NCI-H1436 (cell line): Measurements from ENCODE around the gene HOXC6.
A peak's percentile ranks its signal among the peaks of the same experiment; 100 is the strongest.

ENCODE experiments used
- DNase-seq: peaks from one replicate; lab custom pipeline; 2025; lab: John Stamatoyannopoulos, UW

Gene HOXC6

DNA sequence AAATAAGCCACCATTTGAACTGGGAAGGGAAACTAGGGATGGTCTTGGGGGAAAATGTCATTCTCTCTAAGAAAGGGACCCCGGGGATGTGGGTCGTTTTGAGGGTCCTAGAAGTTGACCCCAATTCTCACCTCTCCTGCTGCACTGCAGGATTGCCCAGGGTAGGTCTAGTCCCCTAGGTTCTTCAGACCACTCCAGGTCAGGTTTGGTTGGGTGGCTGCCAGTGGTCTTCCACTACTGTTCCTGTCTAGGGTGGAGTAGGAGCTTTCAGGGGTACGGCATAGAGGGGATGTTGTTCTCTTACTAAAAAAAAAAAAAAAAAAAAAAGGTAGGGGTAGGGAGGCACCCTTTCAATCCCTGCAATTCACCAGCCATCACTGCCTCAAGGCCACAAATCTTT is 12.2 kb upstream of the HOXC6 start:
- no peak for DNase-seq

DNA sequence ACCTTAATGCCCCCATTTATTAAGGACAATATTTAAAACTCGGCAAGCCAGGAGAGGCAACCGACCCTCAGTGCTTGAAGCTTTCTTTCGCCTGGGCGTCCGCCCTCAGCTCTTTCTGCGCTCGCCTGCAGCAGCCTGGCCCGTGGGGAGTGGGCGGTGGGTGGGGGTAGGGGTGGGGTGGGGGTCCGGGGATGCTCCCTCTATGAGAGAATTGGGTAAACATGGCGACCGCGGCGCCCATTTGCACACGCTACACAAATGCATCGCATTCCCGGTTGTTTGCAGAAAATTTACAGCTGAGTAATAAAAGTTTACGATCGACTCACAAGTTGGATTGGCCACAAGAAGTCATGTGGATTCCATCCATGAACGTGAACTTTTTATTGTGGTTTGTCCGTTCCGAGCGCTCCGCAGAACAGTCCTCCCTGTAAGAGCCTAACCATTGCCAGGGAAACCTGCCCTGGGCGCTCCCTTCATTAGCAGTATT is 11.7 kb upstream of the HOXC6 start:
- DNase-seq, result no peak

DNA sequence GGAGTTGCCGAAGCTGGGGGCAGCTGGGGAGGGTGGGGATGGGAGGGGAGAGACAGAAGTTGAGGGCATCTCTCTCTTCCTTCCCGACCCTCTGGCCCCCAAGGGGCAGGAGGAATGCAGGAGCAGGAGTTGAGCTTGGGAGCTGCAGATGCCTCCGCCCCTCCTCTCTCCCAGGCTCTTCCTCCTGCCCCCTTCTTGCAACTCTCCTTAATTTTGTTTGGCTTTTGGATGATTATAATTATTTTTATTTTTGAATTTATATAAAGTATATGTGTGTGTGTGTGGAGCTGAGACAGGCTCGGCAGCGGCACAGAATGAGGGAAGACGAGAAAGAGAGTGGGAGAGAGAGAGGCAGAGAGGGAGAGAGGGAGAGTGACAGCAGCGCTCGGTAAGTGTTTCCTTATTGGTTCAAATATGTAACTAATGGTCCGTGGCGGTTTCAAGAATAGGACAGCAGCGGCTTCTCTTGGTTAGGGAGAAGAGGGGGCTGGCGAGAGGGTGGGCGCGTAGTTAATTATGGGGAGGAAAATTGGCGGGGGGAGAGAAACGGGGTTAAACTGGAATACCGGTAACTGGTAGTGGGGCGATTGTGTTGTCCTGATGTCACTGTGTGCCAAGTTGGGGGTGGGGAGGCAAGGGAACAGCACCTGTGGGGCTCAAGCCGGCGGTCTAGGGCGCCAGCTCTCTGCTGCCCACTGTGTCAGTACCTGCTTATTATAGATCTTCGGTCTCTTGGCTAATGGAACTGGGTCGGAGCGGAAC is 11.0 kb upstream of the HOXC6 start:
- no peak for DNase-seq

DNA sequence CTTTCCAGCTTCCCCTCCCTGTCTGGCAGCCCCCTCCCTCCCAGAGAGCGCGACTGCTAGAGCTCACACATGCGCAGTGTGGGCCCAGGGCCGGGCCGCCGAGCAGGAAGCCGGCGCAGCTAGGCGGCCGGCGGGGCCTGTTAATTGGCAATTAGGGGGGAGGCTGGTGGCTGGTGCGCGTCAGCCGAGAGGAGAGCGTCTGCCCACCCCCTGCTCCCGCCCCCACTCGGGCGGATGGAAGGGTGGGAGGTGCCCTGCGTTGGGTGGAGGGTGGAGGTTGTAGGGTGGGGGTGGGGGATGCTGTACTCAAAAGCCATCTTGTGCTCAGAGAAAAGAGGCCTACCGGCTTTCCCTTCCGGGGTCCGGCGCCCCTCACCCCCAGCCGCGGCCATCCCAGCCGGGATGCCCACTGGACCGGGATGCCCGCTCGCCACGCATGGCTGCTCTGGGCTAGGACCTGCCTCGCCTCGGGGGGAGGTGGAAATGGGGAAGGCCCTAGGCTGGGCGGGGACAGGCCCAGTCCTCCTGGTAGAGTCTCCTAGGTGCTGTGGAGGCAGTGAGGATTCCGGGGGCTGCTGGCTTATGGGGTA is 10.3 kb upstream of the HOXC6 start:
- DNase-seq, result peak; percentile 90

DNA sequence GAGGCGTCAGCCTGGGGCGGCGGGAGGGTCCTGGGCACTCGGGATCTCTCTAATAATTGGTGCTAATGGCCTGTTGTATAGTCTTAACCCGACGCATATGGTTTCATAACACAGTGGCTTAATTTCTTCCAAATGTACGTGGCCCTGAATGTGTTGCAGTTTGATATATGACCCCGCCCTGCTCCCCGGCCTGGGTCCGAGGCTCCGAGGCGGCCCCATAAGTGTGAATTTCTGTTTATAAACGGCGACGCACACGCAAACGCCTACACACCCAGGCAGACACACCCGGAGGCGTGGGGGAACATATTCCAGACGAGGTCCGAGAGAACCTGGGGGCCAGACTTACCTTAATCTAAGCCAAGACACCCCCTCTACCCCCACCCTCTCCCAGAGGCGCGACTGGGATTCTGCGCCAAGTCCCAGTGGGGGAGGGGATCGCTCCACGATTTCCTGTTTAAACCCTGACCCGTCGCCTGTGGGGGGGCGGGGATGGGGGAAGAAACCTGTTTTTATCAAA is 9.7 kb upstream of the HOXC6 start:
- no peak for DNase-seq

DNA sequence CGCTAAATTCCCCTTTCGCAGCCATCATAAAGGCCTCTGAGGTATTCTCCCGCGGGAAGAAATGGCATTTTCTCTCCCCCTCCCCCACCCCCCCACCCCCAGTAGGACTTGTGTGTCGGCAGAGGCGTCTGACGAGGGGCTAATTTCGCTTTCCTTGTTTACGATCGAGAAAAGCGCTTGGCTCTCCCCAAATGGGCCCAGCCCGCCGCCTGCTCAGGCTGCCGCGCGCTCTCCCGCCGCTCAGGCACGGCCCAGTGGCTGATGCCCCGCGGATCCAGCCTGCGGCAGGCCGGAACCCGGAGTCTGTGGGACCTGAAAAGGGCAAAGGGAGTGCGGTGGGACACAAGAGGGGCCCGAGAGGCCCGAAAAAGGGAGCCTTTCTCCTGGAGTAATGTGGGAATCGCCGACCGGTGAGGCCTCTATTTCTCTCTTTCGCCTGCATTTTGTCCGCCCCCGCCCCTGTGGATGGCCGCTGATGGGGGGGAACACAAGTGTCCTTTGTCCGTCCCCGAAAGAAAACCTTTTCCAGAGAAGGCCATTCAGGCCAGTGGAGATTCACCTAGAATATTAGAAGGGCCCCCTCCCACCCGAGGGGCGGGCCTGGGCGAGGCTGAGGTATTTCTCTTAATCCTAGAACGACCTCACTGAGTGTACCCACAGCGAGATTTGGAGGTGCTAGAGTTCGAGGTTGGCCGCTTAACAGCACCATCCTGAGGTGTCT is 9.0 kb upstream of the HOXC6 start:
- DNase-seq, result no peak

DNA sequence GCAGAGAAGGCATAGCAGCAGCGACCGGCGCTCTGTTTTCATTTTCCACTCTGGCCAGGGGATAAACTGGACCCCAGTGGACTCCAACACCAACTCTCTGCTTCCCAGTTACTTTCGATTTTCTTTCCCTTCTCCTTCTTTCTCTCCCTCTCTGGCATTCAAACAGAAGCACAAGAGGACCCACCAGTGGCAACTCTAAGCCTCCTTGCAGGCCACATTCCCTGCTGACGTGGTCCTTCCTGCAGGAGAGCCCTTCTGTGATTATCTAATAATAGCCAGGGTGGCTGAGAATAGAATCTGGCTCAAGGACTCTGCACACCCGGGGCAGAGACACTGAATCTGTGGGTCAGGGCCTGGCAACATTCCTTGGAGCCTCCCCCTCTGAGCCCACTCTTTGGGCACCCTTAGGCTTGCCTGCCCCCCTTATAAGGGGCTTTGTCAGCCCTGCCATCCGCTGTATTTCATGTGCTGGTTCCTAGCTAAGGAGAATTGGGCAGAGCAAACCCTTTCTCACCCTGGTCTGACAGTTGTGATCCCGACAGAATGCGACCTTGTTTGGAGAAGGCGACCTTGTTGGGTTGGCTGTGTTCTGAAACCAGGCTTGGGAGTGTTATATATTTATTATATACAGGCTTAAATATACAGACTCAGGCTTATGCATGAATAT is 8.2 kb upstream of the HOXC6 start:
- DNase-seq, result no peak

DNA sequence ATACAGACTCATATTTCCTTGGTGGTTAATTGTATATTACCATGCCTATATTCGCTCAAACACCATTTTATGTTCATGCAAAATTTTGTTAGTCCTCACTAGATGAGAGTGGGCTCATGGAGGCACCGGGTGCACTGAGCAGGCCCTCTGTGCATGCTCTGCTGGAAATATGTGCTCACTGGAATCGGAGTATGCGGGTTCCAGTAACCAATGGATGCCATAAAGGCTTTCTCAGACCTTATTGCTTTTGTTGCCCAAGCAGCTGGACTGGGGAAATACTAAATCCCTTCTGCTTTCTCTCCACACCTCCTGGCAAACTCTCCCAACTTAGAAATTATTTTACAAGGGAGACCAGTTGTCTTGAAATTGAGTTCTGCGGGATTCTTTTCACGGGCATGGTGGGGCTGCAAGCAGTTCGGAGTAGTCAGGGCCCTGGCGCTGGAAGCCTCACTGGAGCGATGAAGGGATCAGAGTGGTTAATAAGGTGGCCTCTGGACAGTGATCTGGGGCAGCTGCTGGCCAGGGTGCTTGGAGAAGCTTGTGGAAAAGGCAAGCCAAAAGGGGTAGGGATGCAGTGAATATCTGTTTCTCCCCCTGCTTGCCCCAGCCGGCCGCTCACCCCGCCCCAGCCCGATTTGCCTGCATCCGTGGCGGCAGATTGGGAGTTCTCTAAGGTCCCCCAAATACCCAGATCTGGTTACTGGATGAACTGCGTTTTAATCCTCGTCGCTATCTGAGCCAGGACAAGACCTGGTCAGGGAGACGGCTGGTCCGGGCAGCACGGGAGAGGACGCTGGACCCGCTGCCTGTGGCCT is 7.4 kb upstream of the HOXC6 start:
- DNase-seq, result no peak

DNA sequence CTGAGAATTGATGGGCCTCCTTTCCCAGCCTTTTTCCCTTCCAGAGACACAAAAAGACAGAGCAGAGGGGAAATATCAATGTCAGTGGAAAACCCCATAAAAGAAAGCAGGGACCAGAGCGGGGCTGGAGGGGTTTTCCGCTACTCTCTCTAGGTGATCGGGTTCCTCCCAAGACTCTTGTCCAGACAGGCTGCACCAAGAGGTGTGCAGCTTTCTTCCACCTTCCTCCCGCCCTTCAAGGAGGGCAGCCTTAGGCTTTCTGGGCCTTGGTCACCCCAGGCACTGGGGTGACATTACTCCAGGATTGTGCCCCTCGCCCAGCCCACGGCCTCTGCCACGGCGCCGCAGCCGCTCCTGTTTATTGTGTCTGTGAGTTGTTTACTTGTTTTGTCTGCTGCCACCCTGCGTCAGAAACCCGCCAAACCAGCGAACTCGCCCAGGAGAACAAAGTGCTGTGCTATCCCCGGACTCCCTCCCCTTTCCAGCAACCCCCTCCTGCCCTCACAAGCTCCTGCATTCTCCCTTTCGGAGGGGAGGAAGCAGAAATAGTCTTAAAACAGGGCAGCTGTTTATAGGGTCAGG is 6.7 kb upstream of the HOXC6 start:
- no peak for DNase-seq

DNA sequence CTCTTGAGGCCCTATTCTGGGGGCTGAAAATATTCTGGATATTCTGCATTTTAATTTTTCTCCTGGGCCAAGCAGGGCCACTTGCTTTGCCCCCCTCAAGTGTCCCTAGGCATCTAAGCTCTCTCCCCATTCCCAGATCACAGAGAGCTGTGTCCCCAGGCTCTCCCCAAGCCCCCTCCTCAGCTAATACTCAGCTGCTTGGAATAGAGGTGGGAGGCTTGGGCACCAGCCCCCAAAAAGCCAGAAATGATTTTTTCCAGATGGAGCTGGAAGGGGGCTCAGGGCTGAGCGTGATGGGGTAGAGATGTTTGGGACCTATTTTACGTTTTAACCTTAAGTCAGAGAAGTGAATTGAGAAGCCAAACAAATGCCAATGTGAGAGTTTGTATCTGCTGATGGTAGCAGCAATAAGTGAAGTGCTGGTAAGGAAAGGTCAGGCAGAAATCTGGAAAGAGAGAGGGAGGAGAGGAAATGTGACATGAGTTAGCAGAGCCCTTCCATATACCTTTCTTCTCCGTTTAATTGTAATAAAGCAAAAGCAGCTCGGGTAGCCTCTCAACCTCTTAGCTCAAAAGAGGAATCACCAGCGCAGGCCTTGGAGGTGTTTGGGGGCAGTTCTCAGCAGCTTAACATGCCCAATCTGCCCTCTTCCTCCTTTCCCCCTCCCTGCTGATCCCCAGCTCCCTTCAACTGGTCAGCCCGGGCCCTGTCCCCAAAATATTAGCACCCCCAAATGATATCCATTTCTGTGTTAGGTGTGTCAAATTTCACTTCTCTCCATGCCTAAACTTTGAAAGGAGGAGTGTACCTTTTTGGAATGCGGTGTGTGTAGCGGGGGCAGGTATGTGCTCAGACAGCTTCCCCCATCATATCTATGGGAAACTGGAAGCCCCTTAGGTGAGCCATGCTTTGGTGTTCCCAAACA is 5.0 kb upstream of the HOXC6 start:
- no peak for DNase-seq

DNA sequence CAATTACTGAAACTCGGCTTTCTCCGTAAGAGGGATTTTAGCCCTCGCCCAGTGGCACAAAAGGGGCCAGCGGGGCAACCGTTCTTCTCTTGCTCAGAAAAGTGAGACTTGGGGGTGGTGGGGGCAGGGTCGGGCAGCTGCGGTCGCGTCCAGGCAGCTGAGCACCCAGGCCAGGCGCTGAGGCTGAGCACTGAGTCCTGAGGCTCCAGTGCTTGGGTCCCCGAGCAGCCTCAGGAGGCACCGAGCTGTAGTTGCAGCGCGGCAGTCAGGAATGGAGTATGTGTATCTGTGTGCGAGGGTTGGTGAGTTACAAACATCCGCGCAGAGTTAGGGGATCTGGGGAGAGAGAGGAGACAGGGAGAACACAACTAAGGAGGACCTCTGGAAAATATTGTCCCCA is 4.1 kb upstream of the HOXC6 start:
- DNase-seq, result no peak

DNA sequence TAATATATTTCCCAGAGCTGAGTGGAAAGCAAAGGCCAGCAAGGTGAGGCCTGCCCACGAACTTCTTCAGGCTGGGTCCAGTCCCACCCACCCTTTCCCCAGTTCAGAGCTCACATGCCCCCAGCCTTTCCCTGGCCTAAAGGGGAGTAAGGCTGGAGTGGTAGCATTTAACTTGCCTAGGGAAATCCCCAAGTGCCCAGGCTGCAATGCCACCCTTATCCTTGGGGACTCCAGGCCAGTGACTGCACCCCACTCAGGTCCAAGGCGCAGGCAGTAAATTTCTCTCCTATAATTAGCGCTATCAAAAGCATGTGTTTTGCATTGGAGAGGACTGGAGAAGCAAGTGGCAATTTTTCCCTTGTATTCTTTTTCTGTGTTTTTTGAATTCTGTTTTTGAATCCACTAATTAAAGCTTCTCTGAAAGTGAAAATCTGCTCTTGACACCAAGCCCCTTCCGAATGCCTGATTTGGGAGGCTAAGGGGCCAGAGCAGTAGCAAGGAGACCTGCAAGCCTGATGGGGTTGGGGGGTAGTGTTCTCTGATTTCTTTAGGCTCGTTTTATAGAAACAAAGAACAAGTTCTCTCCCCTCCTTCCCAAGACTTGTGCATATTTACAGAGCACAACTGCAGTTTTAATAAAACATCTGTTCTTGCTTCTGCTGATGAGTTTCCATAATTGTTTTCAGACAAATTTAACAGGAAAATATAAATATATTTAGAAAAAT is 3.5 kb upstream of the HOXC6 start:
- DNase-seq, result no peak

DNA sequence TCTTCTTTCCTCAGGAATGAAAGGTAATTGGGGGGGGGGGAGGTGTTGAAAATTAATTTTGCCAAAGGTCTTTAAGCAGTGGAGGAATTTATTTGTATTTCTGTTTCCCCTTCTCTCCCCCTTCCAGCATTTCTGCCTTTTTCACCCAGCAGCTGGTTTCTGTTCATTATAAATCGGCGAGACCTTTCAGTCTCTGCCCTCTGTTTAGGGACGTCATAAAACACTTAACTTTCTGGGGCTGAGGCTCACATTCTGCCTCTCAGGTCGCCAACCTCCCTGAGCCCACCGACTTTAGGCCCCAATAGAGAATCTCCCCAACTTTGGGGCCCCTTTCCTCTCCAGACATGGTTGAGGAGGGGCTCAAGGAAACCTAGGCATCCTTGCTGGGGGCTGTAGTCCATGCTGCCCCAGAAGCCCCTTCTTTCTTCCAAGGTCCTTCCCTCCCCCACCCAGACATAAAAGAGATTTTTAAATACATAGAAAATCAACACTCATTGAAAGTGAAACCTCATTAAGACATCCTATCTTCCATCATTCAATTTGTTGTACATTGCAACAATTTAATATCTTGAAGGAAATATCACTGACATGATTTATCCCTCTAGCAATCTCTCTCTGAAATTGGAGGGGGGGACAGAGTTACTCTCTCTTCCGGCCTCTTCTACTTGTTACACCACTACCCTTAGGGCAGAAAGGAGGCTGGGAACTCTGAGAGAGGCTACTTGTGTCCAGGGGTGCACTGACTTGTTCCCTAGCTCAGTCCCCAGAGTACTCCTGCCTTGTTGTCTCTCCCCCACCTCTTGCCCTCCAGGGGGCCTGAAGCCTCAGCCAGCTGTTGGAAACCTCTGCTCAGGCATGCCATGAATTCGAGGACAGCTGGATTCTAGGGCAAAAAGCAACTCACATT is 2.5 kb upstream of the HOXC6 start:
- no peak for DNase-seq

DNA sequence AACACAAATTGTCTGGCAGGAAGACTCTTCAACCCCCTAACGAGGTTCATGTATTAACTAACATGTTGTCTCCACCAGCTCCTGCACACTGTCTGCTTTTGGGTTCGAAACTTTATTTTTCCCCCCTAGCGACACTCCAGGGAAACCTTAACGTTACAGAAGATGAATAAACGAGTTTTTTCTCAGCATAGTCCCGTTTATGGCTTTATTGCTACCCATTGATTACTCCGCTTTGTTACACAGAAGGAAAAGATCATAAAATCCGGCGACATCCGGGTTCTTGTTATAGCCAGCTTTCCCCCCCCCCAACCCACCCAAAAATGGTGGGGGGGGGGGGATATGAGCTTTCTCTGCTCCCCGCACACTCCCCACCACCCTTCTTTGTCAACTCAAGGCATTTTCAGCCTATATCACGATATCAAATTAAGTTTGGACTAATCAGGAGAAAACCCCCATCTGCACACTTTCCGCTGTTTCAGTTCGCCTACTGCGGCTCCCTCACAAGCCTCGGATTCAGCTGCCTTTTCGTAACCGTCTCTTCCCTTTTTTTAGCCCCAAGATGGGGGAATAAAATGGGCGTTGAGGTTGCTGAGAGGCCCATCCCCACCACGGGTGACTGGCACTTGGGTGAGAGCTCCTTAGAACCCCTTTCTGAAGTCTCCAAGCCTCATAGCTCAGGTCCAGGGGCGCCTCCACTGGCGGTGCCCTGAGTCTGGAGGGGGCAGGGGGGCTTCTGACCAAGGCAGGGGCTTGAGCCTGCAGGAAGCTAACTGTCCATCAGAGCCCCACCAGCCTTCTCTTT is 1.4 kb upstream of the HOXC6 start:
- no peak for DNase-seq

DNA sequence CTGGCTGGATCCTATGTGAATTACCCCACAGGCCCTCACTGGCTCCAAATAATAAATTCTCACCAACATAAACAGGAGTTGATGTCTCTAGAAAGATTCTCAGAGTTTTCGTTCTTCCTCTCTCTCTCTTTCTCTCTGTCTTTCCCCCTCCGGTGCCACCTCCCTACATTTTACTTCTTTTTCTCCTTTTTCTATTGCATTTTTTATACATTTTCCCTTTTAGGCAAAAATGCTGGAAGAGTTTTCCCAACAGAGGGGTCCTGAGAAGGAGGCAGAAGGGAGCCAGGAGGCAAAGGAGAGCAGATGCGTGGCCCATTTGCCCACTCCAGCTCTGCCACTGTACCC is 826 bp upstream of the HOXC6 start:
- DNase-seq, result no peak

DNA sequence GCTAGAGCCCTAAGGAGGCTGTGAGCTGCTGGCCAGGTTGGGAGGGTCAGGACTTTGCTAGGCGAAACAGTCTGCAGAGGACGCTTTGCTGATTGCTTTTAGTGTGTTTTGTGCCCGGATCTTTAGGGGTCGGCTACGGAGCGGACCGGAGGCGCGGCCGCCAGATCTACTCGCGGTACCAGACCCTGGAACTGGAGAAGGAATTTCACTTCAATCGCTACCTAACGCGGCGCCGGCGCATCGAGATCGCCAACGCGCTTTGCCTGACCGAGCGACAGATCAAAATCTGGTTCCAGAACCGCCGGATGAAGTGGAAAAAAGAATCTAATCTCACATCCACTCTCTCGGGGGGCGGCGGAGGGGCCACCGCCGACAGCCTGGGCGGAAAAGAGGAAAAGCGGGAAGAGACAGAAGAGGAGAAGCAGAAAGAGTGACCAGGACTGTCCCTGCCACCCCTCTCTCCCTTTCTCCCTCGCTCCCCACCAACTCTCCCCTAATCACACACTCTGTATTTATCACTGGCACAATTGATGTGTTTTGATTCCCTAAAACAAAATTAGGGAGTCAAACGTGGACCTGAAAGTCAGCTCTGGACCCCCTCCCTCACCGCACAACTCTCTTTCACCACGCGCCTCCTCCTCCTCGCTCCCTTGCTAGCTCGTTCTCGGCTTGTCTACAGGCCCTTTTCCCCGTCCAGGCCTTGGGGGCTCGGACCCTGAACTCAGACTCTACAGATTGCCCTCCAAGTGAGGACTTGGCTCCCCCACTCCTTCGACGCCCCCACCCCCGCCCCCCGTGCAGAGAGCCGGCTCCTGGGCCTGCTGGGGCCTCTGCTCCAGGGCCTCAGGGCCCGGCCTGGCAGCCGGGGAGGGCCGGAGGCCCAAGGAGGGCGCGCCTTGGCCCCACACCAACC is 1.5 kb downstream of the HOXC6 start:
- DNase-seq, result no peak

DNA sequence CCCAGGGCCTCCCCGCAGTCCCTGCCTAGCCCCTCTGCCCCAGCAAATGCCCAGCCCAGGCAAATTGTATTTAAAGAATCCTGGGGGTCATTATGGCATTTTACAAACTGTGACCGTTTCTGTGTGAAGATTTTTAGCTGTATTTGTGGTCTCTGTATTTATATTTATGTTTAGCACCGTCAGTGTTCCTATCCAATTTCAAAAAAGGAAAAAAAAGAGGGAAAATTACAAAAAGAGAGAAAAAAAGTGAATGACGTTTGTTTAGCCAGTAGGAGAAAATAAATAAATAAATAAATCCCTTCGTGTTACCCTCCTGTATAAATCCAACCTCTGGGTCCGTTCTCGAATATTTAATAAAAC is 2.2 kb downstream of the HOXC6 start:
- no peak for DNase-seq
